ENCODE measurements around the gene LGR4.

GRCh38 chr11:27466363-27466762 lies 6.2 kb downstream of the LGR4 start:
- no peak for TF ChIP-seq GATA2 (IDR thresholded peaks at IDR 0.05; ENCODE audit: low read depth, low read length)
- TF ChIP-seq GATA3 (IDR thresholded peaks at IDR 0.05; ENCODE audit: low read depth, low read length) = no peak
